Amygdala (tissue), 56 donors: ENCODE data around the gene EPHA3.
A peak's percentile ranks its signal among the peaks of the same experiment; 100 is the strongest.

ENCODE experiments used
- DNase-seq, 56 donors: peaks; one replicate each; lab custom pipeline; 2025; lab: John Stamatoyannopoulos, UW

EPHA3 gene

GRCh38 chr3:89107461-89108290 is at the start of gene EPHA3:
Gene EPHA3 (plus strand): TSS chr3:89107621. CDS start chr3:89107749, 128 bp downstream.
- DNase-seq, result peak in 55 of 56 donors; percentile 1 to 84 (median 58)

DNA sequence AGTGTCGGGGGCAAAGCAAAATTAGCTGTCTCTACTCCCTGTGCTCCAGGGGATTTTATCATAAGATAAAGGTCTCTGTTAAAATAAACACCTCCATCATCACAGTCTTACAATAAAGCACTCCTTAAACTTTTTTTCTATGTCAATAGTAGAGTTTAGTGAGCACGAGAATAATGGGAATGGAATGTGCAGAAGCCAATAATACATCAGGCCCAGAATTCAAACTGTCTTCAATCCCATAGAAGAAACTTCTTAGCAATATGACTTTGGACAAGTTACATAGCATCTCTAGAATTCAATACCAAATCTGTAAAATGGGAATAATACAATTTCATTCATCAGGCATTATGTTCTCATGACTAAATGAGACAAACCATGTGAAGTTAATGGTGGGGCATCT is 49.0 kb upstream of the EPHA3 start:
- DNase-seq, result no peak

DNA sequence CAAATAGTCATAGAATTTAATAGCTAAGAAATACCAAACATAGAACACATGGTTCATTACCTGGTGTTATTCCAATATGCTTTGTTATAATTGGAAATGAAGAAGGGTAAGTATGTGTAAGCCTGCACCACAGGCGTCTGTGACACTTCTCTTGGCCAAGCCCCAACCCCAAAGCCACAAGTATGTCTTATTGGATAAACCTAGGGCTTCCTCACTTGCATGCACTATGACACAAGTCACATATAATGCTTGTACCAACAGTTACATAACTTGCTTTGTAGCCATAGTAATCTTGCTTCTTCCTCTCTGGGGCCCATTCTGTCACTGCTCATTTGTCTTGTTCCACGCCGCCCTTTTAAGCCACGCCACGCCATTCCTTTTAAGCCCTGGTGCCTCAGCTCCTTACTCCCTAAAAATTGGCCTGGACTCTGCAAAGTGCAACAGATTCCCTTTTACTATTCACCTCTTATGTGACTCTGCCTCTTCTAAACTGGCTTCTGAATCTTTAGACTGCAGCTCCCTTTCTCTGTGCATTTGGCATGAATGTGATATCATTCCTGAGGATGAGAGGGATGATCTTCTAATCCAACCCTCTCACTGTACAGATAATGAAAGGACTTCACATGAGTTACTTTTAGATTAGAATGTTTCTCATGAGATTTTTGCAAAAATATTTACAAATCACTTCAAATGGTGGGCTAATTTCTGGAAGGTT is 48.1 kb upstream of the EPHA3 start:
- no peak for DNase-seq

DNA sequence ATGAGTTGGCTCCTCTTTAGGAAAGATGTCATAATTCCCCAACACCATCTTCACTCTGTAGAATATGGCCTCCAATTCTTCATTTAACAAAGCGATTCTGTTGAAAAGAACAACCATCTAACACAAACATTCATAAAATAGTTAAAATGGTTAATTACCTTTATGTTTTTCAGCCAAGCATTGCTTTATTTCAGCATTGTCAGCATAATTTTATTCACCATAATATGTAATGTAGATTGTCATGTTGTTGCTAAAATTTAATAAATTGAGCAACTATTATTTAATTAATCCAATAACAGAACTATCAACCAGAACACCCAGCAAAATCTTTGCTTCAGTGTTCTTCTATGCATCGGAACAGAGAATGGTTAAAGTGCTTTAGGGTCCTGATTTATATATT is 46.2 kb upstream of the EPHA3 start:
- DNase-seq, result no peak

DNA sequence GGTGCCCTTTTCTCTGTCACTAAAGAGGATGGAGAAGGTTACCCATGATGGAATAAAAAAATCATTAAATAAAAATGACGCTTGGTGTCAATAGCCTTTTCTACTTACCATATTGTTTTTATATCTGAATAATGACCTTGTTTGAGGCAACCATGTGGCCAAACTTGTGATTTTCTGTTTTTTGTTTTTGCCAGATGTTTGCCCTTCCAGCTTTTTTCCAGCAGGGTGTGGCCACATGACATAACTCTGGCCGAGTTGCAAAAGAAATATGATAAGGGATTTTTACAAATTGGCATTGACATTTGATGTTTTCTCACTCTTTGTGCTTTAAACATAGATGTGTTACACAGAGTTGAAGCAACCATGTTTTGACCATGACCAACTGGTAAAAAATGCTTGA is 39.7 kb upstream of the EPHA3 start:
- DNase-seq, result no peak

DNA sequence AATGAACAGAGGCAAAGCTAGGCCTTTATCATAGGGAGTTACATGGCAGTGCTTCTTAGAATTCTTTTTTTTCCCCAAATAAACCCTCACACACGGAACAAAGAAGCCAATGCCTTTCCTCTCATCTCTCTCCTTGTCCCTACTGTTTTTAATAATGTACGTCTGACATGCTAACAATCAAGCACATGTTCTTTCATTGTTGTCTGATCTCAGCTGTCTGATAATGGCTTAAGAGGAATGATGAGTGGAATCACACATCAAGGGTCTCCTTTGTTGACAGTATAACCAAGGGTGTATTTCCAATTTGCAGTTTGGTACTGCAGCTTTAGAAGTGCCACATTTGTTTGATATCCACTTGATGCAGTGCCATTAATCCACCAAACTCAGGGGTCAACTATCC is 34.8 kb upstream of the EPHA3 start:
- no peak for DNase-seq

DNA sequence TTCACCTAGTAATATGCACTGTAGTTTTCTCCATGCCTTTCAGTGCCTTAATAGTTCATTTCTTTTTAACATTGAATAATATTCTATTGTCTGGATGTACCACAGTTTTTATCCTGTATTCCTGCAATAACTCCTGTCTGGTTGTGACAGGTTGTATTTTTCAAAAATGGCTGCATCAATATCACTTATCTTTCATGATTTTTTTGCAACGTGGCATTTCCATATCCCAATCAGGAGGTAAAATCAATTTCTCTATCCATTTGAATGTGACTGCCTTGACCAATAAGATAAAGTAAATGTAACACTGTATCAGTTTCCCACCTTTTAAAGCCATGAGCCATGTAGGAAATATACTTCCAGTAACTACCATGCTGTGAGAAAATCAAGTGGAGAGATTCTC is 27.5 kb upstream of the EPHA3 start:
- no peak for DNase-seq

- DNase-seq, result no peak
Measured at GRCh38 chr3:89087851-89088250, 19.6 kb upstream of the EPHA3 start.

GRCh38 chr3:89098173-89098572 is 9.2 kb upstream of the EPHA3 start:
- no peak for DNase-seq

- DNase-seq, result peak in 17 of 56 donors; percentile 0 to 55 (median 8)
Measured at GRCh38 chr3:89098964-89099585, 8.3 kb upstream of the EPHA3 start.

GRCh38 chr3:89101251-89101650 is 6.2 kb upstream of the EPHA3 start:
- no peak for DNase-seq

DNA sequence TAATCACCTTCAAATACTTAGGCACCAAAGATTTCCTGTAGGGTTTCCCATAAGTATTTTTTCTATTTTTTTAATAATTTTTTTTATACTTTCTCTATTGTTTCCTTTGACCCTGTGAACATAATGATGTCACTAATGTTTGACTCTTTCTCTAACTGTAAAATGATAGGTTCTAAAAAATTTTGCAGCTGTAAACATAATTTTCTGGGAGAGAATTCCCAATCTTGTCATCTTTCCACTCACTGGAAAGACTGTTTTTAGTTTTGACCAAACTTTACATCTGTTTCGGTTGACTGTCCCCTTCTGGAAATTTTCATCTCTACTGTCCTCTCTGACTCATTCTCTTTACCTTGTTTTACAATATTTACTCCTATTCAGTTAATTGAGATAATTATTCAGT is 5.5 kb upstream of the EPHA3 start:
- DNase-seq, result no peak

- DNase-seq, result no peak
Measured at GRCh38 chr3:89104499-89104898, 2.9 kb upstream of the EPHA3 start.

DNA sequence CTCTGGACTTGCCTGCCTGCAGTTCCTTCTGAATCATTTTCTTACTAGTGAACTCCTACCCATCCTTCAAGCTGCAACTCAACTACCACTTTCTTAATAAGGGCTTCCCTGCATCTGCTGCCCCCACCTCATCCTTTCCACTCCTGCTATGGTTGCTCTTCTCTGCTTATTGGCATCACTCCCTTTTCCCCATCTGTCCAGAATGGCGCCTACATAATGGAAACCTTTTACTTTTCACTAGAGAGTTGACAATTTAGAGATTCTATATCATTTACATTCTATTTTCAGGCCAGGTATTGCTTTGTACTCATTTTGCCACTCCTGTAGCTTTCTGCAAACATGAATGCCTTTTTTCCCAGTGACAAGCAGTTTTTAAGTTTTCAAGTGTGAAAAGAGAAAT is 1.9 kb upstream of the EPHA3 start:
- DNase-seq, result no peak

- no peak for DNase-seq
Measured at GRCh38 chr3:89108291-89108550, 800 bp downstream of the EPHA3 start.

DNA sequence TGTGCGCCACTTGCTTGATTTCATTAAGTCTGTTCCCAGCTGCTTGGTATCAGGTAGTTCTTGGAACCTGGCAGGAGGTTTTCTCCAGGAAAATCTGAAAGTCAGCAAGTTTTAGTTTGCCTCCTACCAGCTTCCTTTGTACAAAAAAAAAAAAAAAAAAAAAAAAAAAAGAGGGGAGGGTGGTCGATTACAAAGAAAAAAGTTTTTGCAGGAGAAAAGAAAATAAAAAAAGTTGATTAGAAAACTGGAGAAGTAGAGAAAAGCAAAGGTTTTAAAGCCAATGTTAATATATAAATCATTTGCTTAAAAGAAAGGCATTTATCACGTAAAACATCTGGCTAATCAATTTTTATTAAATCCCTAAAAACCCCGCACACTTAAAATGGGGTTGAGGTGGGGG is 5.9 kb downstream of the EPHA3 start:
- DNase-seq, result no peak

DNA sequence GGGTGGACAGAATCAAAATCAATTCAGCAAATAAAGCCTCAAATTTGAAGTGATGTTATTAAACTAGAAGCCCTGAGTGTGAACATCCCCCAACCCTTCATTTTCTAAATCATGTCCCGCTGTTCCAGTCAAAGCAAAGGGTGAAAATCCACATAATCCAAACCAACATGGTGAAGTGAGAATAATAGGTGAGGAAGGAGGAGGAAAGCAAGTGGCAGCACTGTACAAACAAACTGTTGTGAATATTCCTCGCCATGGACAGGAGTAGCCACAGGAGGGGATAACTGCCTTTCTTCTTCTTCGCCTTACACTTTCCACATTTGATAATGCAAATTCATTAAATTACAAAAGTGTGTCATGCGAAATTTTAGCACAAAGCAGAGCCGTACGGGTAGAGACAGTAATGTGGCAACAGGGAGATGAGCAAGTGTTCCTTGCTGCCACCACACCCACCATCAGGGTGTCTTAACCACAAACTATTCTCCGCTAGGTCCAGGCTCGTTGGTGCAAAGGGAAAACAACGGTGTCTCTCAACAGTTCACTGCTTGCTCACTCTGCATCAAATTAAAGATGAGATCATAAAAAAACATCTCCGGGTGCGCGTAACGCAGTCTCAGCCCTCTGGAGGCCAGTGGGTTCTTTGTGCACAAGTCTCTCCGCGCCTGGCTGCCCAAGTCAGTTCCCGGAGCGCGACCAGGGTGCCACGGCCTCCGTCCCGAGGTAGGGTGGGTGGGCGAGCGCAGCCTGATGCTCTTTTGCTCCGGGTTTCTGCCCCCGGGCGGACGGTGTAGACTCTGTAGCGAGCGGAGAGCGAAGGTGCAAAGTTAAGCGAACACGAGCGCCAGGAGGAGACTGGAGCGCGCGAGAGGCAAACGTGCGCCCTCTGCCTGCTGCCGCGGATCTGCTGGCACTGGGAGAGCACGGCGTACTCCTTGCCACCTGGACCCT is 6.7 kb downstream of the EPHA3 start:
- peak in 55 of 56 donors; percentile 11 to 85 (median 51) for DNase-seq

GRCh38 chr3:89114841-89115223 is 7.4 kb downstream of the EPHA3 start:
- DNase-seq, result no peak

DNA sequence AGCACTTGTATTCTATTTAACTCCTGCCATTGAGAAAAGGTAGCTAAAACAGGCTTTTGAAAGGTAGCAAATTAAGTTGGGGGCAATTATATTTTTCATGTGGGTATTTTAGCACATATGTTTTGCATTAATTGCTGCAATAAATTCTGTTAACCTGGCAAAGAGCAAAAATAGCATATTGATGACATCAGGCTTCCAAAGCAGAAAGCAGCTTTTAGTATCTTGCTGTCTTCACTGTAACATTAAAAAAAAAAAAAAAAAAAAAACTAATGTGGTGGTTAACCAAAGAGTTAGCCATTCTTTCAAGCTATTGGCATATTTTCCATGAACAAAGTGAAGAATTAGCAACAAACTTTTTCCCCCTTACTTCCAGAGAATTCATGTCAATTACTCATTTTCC is 9.1 kb downstream of the EPHA3 start:
- DNase-seq, result no peak

DNA sequence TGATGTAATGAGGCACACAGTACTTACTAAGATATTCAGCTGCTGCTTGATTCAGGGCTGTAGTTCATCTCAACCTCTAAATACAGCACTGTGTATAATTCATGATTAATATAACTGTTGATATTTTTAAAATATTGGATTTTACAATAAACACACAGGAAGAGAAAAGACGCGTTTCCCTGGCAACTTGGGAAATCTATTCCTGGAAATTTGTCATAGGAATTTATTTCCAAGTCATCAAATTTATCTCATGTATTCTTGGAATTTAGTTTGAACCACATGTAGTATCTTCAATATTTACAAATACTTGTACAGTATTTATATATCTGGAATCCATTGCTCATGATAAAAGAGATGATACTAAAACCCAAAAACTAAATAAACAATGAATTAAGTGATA is 30.6 kb downstream of the EPHA3 start:
- no peak for DNase-seq

GRCh38 chr3:89139870-89140269 is 32.4 kb downstream of the EPHA3 start:
- DNase-seq, result no peak
